ENCODE measurements around the gene TLE4. TPM values are rescaled to one million over a fixed set of nuclear protein-coding genes. Genes with fewer than 3 reads are reported as not detected.
A peak's percentile ranks its signal among the peaks of the same experiment; 100 is the strongest.

TLE4 gene
- total and polyA plus RNA-seq, 2 donors (not counting 1 experiment from before 2014, with no cell fraction given): 13.5 to 35.0 TPM

DNA sequence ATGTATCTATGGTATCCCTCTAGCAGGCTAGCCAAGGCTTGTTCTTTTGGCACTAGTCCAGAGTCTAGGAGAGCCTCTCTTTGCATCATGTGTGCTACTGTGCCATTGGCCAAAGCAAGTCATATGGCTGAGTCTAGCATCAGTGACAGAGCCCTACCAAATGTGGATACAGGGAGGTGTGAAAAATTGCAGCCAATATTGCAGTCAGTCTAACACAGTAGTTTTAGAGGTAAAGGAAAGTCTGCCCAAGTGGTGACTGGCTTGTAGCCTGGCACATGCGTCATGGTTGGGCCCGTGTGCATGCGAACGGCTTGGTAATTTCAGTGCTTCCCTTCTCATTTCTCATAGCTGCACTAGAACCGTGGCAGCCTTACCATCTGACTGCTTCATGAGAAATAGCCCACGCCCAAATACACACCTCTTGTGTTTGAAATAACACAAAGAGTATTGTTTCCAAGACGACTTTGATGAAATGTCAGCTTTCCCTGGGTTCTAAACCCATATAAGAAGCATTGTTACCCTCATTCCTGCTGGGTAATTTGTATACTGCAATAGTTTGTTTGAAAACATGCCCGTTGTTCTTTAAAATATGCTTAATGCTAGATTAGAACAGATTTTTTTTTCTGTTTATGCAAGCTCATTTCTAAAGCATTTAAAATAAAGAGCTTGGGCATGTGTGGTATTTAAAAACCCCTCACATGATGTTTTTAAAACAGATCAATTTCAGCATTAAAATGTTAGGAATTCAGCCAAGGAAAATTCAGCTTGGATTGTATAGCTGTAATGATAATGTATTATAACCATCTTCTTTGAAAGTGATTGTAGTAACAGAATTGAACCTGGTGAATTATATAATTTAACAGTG is 113.2 kb downstream of the TLE4 start:
- H3K27ac ChIP-seq (ENCODE audit: insufficient read depth, low read length): peak overlapping the region; percentile 30
- no peak overlapping the region for H3K4me3 ChIP-seq (replicated peaks in 1 of 4; ENCODE audit: control extremely low read depth in 1 of 4, insufficient read depth in 1 of 4, low read depth in 3 of 4, low read length in 4 of 4)
- DNase-seq (ENCODE audit: low read depth in 2 of 2): peak; percentile 11 to 63
- H3K4me2 ChIP-seq (ENCODE audit: extremely low read depth, insufficient read depth, low read length): peak overlapping the region; percentile 10
- no peaks in the 10 kb centered on the region for H3K27me3 ChIP-seq (ENCODE audit: control insufficient read depth, insufficient read depth, low read length)
- peaks cover 12% of the 10 kb centered on the region for H3K4me1 ChIP-seq (ENCODE audit: control insufficient read depth, extremely low read depth, insufficient read depth, low read length)
- TF ChIP-seq, protein P1, sequence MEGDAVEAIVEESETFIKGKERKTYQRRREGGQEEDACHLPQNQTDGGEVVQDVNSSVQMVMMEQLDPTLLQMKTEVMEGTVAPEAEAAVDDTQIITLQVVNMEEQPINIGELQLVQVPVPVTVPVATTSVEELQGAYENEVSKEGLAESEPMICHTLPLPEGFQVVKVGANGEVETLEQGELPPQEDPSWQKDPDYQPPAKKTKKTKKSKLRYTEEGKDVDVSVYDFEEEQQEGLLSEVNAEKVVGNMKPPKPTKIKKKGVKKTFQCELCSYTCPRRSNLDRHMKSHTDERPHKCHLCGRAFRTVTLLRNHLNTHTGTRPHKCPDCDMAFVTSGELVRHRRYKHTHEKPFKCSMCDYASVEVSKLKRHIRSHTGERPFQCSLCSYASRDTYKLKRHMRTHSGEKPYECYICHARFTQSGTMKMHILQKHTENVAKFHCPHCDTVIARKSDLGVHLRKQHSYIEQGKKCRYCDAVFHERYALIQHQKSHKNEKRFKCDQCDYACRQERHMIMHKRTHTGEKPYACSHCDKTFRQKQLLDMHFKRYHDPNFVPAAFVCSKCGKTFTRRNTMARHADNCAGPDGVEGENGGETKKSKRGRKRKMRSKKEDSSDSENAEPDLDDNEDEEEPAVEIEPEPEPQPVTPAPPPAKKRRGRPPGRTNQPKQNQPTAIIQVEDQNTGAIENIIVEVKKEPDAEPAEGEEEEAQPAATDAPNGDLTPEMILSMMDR (conservative IDR thresholded peaks at IDR 0.05 in 1 of 2, IDR thresholded peaks at IDR 0.05 in 1 of 2; ENCODE audit: low read depth in 1 of 2, low read length in 2 of 2): no peak
- TF ChIP-seq EZH2 (IDR thresholded peaks at IDR 0.05; ENCODE audit: low read length, missing control alignments): no peak
- no peaks in the 10 kb centered on the region for H3K79me2 ChIP-seq (ENCODE audit: control insufficient read depth, insufficient read depth, low read length)
- H3K36me3 ChIP-seq (ENCODE audit: control insufficient read depth, insufficient read depth, low read length): peaks cover 1% of the 10 kb centered on the region
- no peaks in the 10 kb centered on the region for H4K20me1 ChIP-seq (ENCODE audit: control insufficient read depth, extremely low read depth, insufficient read depth, low read length)
- H3K9me3 ChIP-seq (ENCODE audit: control insufficient read depth, insufficient read depth, low read depth, low read length): no peaks in the 10 kb centered on the region
- no peak overlapping the region for H3K9ac ChIP-seq (ENCODE audit: insufficient read depth, low read length)
- H2AFZ ChIP-seq (ENCODE audit: low read length): no peak overlapping the region

GRCh38 chr9:79685577-79685976 is 113.8 kb downstream of the TLE4 start:
- Histone ChIP-seq H3K79me2 (ENCODE audit: control insufficient read depth, insufficient read depth, low read length) (no peaks in the 10 kb centered on the region), H3K36me3 (ENCODE audit: control insufficient read depth, insufficient read depth, low read length) (peaks cover 1% of the 10 kb centered on the region), H3K4me2 (ENCODE audit: extremely low read depth, insufficient read depth, low read length) (peak overlapping the region; percentile 10), H3K27me3 (ENCODE audit: control insufficient read depth, insufficient read depth, low read length) (no peaks in the 10 kb centered on the region), H2AFZ (ENCODE audit: low read length) (no peak overlapping the region), H3K27ac (ENCODE audit: insufficient read depth, low read length) (peak overlapping the region; percentile 30), H3K4me3 (replicated peaks in 1 of 4; ENCODE audit: control extremely low read depth in 1 of 4, insufficient read depth in 1 of 4, low read depth in 3 of 4, low read length in 4 of 4) (no peak overlapping the region), H4K20me1 (ENCODE audit: control insufficient read depth, extremely low read depth, insufficient read depth, low read length) (no peaks in the 10 kb centered on the region), H3K4me1 (ENCODE audit: control insufficient read depth, extremely low read depth, insufficient read depth, low read length) (peaks cover 12% of the 10 kb centered on the region), H3K9ac (ENCODE audit: insufficient read depth, low read length) (no peak overlapping the region), H3K9me3 (ENCODE audit: control insufficient read depth, insufficient read depth, low read depth, low read length) (no peaks in the 10 kb centered on the region)
- peak; percentile 14 to 90 for DNase-seq (ENCODE audit: low read depth in 2 of 2)
- no peak for TF ChIP-seq EZH2 (IDR thresholded peaks at IDR 0.05; ENCODE audit: low read length, missing control alignments)
- TF ChIP-seq, protein P1 (conservative IDR thresholded peaks at IDR 0.05 in 1 of 2, IDR thresholded peaks at IDR 0.05 in 1 of 2; ENCODE audit: low read depth in 1 of 2, low read length in 2 of 2): no peak

DNA sequence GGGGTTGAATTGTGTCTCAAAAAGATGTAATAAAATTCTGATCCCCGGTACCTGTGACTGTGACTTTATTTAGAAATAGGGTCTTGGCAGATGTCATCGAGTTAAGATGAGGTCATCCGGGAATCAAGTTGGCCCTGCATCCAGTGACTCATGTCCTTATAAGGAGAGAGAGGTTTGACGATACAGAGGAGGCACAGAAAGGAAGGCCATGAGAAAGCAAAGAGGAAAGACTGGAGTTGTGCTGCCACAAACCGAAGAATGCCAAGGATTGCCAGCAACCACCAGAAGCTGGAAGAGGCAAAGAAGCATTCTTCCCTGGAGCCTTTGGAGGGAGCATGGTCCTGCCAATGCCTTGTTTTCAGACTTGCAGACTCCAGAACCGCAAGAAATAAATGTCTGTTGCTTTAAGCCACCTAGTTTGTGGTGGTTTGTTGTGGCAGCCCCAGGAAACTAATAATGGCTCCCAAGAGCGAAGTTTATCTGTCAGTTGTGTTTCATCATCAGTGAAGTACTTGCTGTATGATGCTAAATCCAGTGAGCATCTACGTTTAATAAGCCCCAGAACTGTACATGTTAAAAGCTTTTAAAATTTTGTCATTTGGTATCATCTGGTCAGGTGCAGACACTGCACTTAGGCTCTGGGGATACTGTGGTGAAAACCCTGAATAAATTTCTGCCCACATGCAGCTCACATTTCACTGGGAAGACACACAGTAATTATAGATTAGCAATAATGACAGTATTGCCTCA is 114.8 kb downstream of the TLE4 start:
- no peak overlapping the region for H3K4me3 ChIP-seq (replicated peaks in 1 of 4; ENCODE audit: control extremely low read depth in 1 of 4, insufficient read depth in 1 of 4, low read depth in 3 of 4, low read length in 4 of 4)
- H3K4me2 ChIP-seq (ENCODE audit: extremely low read depth, insufficient read depth, low read length): peak overlapping the region; percentile 60
- peak overlapping the region; percentile 75 for H3K27ac ChIP-seq (ENCODE audit: insufficient read depth, low read length)
- H3K27me3 ChIP-seq (ENCODE audit: control insufficient read depth, insufficient read depth, low read length): no peaks in the 10 kb centered on the region
- H2AFZ ChIP-seq (ENCODE audit: low read length): peak overlapping the region; percentile 45
- peak overlapping the region; percentile 4 for H3K9ac ChIP-seq (ENCODE audit: insufficient read depth, low read length)
- H3K9me3 ChIP-seq (ENCODE audit: control insufficient read depth, insufficient read depth, low read depth, low read length): no peaks in the 10 kb centered on the region
- H3K36me3 ChIP-seq (ENCODE audit: control insufficient read depth, insufficient read depth, low read length): peaks cover 1% of the 10 kb centered on the region
- H4K20me1 ChIP-seq (ENCODE audit: control insufficient read depth, extremely low read depth, insufficient read depth, low read length): no peaks in the 10 kb centered on the region
- H3K79me2 ChIP-seq (ENCODE audit: control insufficient read depth, insufficient read depth, low read length): no peaks in the 10 kb centered on the region
- TF ChIP-seq, protein P1 (conservative IDR thresholded peaks at IDR 0.05 in 1 of 2, IDR thresholded peaks at IDR 0.05 in 1 of 2; ENCODE audit: low read depth in 1 of 2, low read length in 2 of 2): no peak
- peaks cover 12% of the 10 kb centered on the region for H3K4me1 ChIP-seq (ENCODE audit: control insufficient read depth, extremely low read depth, insufficient read depth, low read length)
- peak; percentile 71 to 99 for DNase-seq (ENCODE audit: low read depth in 2 of 2)
